ENCODE results near the gene ADGRB2. TPM values are rescaled to one million over a fixed set of nuclear protein-coding genes. Genes with fewer than 3 reads are reported as not detected.

Gene ADGRB2
- total and polyA plus RNA-seq, 2 donors (not counting 1 experiment from before 2014, with no cell fraction given) = 4.4 to 10.4 TPM

DNA sequence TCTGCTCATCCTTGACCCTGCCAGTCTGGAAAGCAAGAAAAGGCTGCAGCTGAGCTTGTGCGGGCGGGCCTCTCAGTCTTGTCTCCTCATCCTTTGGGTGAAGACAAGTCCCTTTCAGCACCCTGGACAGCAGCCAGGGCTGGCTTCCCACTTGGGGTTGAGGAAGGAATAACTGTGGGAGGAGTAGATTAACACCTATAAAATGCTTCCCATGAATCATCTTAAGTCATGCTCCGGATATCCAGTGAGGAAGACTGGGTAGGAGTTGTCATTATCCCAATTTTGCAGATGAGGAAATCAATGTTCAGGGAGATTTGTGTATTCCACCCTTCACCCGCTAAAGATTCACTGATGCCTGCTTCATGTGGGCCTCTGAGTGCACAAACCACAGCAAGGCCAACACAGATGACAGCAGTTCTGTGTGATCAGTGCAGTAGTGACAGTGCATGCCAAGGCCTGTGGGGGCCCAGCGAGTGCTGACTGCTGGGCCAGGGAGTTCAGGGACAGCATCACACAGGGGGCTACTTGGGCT, 40.2 kb downstream of the ADGRB2 start:
- Histone ChIP-seq H3K4me3 (replicated peaks in 1 of 4; ENCODE audit: control extremely low read depth in 1 of 4, insufficient read depth in 1 of 4, low read depth in 3 of 4, low read length in 4 of 4) (no peak overlapping the region), H3K4me1 (ENCODE audit: control insufficient read depth, extremely low read depth, insufficient read depth, low read length) (no peaks in the 10 kb centered on the region), H3K4me2 (ENCODE audit: extremely low read depth, insufficient read depth, low read length) (no peak overlapping the region), H3K9ac (ENCODE audit: insufficient read depth, low read length) (no peak overlapping the region), H3K27me3 (ENCODE audit: control insufficient read depth, insufficient read depth, low read length) (peaks cover 2% of the 10 kb centered on the region), H3K79me2 (ENCODE audit: control insufficient read depth, insufficient read depth, low read length) (no peaks in the 10 kb centered on the region), H3K27ac (ENCODE audit: insufficient read depth, low read length) (no peak overlapping the region), H4K20me1 (ENCODE audit: control insufficient read depth, extremely low read depth, insufficient read depth, low read length) (no peaks in the 10 kb centered on the region), H3K9me3 (ENCODE audit: control insufficient read depth, insufficient read depth, low read depth, low read length) (no peaks in the 10 kb centered on the region), H2AFZ (ENCODE audit: low read length) (no peak overlapping the region), H3K36me3 (ENCODE audit: control insufficient read depth, insufficient read depth, low read length) (no peaks in the 10 kb centered on the region)
- TF ChIP-seq, protein P1, sequence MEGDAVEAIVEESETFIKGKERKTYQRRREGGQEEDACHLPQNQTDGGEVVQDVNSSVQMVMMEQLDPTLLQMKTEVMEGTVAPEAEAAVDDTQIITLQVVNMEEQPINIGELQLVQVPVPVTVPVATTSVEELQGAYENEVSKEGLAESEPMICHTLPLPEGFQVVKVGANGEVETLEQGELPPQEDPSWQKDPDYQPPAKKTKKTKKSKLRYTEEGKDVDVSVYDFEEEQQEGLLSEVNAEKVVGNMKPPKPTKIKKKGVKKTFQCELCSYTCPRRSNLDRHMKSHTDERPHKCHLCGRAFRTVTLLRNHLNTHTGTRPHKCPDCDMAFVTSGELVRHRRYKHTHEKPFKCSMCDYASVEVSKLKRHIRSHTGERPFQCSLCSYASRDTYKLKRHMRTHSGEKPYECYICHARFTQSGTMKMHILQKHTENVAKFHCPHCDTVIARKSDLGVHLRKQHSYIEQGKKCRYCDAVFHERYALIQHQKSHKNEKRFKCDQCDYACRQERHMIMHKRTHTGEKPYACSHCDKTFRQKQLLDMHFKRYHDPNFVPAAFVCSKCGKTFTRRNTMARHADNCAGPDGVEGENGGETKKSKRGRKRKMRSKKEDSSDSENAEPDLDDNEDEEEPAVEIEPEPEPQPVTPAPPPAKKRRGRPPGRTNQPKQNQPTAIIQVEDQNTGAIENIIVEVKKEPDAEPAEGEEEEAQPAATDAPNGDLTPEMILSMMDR (conservative IDR thresholded peaks at IDR 0.05 in 1 of 2, IDR thresholded peaks at IDR 0.05 in 1 of 2; ENCODE audit: low read depth in 1 of 2, low read length in 2 of 2) = no peak
- no peak for TF ChIP-seq EZH2 (IDR thresholded peaks at IDR 0.05; ENCODE audit: low read length, missing control alignments)
- DNase-seq (ENCODE audit: low read depth in 2 of 2) = peak; percentile 67 to 75

DNA sequence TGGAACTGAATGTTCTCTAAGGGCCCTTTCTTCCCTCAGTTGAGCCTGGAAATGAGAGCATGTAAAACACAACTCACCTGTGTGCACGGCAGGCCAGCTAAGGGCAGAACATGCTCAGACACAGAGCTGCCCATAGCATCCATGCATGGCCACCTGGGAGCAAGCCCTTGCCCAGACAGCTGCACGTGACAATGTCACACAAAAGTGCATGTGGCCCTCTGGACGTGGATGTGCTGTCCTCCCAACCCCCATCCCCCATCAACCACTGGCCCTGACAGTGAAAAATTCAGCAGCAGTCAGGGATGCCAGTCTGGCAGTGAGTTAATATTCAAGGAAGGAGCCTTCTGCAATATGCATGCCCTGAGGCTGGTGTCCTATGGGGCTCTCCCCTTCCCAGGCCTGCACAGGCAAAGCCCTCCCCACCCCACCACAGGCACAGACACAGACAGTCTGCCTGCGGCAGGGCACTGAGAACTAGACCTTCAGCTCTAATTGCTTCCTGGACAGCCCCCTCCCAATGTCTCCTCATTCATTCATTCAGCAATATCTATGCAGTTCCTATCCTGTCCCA, 45.7 kb downstream of the ADGRB2 start:
- H3K4me1 ChIP-seq (ENCODE audit: control insufficient read depth, extremely low read depth, insufficient read depth, low read length) = peaks cover 14% of the 10 kb centered on the region
- peaks cover 16% of the 10 kb centered on the region for H3K27me3 ChIP-seq (ENCODE audit: control insufficient read depth, insufficient read depth, low read length)
- H3K27ac ChIP-seq (ENCODE audit: insufficient read depth, low read length) = no peak overlapping the region
- no peak overlapping the region for H2AFZ ChIP-seq (ENCODE audit: low read length)
- no peak overlapping the region for H3K4me2 ChIP-seq (ENCODE audit: extremely low read depth, insufficient read depth, low read length)
- H3K36me3 ChIP-seq (ENCODE audit: control insufficient read depth, insufficient read depth, low read length) = no peaks in the 10 kb centered on the region
- no peak overlapping the region for H3K9ac ChIP-seq (ENCODE audit: insufficient read depth, low read length)
- no peaks in the 10 kb centered on the region for H4K20me1 ChIP-seq (ENCODE audit: control insufficient read depth, extremely low read depth, insufficient read depth, low read length)
- TF ChIP-seq EZH2 (IDR thresholded peaks at IDR 0.05; ENCODE audit: low read length, missing control alignments) = no peak
- TF ChIP-seq, protein P1 (conservative IDR thresholded peaks at IDR 0.05 in 1 of 2, IDR thresholded peaks at IDR 0.05 in 1 of 2; ENCODE audit: low read depth in 1 of 2, low read length in 2 of 2) = no peak
- no peak overlapping the region for H3K4me3 ChIP-seq (replicated peaks in 1 of 4; ENCODE audit: control extremely low read depth in 1 of 4, insufficient read depth in 1 of 4, low read depth in 3 of 4, low read length in 4 of 4)
- H3K9me3 ChIP-seq (ENCODE audit: control insufficient read depth, insufficient read depth, low read depth, low read length) = no peaks in the 10 kb centered on the region
- H3K79me2 ChIP-seq (ENCODE audit: control insufficient read depth, insufficient read depth, low read length) = no peaks in the 10 kb centered on the region
- no peak for DNase-seq (ENCODE audit: low read depth in 2 of 2)

DNA sequence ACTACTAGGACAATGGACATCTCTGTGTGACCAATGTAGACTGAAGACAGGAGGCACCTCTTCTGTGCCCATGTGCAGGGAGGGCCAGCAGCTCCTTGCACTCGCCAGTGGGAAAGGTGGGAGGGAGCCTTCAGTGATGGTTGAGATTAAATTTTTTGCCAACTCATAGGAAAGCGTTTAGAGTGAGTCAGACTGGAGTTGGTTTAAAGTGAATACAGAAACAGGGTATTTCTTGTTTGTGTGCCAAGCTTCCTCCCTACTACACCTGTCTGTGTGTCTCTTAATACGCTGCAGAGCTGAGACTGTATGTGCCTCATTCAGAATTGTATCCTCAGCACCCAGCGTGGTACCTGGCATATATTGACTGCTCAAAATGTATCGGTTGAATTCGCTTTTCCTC, 46.8 kb downstream of the ADGRB2 start:
- peaks cover 23% of the 10 kb centered on the region for H3K4me1 ChIP-seq (ENCODE audit: control insufficient read depth, extremely low read depth, insufficient read depth, low read length)
- no peak overlapping the region for H3K4me3 ChIP-seq (replicated peaks in 1 of 4; ENCODE audit: control extremely low read depth in 1 of 4, insufficient read depth in 1 of 4, low read depth in 3 of 4, low read length in 4 of 4)
- H3K4me2 ChIP-seq (ENCODE audit: extremely low read depth, insufficient read depth, low read length) = no peak overlapping the region
- no peak overlapping the region for H3K27ac ChIP-seq (ENCODE audit: insufficient read depth, low read length)
- no peak overlapping the region for H3K9ac ChIP-seq (ENCODE audit: insufficient read depth, low read length)
- no peaks in the 10 kb centered on the region for H3K9me3 ChIP-seq (ENCODE audit: control insufficient read depth, insufficient read depth, low read depth, low read length)
- peaks cover 16% of the 10 kb centered on the region for H3K27me3 ChIP-seq (ENCODE audit: control insufficient read depth, insufficient read depth, low read length)
- DNase-seq (ENCODE audit: low read depth in 2 of 2) = peak in 1 of 2 donors; percentile 54
- no peaks in the 10 kb centered on the region for H3K36me3 ChIP-seq (ENCODE audit: control insufficient read depth, insufficient read depth, low read length)
- H2AFZ ChIP-seq (ENCODE audit: low read length) = no peak overlapping the region
- TF ChIP-seq, protein P1 (conservative IDR thresholded peaks at IDR 0.05 in 1 of 2, IDR thresholded peaks at IDR 0.05 in 1 of 2; ENCODE audit: low read depth in 1 of 2, low read length in 2 of 2) = no peak
- no peak for TF ChIP-seq EZH2 (IDR thresholded peaks at IDR 0.05; ENCODE audit: low read length, missing control alignments)
- H3K79me2 ChIP-seq (ENCODE audit: control insufficient read depth, insufficient read depth, low read length) = no peaks in the 10 kb centered on the region
- no peaks in the 10 kb centered on the region for H4K20me1 ChIP-seq (ENCODE audit: control insufficient read depth, extremely low read depth, insufficient read depth, low read length)
